Measurements from ENCODE around the gene TRH. TPM values are rescaled to one million over a fixed set of nuclear protein-coding genes. Genes with fewer than 3 reads are reported as not detected.

The TRH gene
- total RNA-seq, result 1 to 10 TPM in 3 of 7 donors, under 1 TPM in 4; 0.32 to 2.8 (median 0.81) TPM
- polyA plus RNA-seq, result 1 to 10 TPM in 1 of 2 donors, under 1 TPM in 1; 0.54 to 1.0 TPM
- long read RNA-seq, donor 1, transcript TRH-201 (3 exons, 1,978 nt), result major isoform, 7 of 10 reads
- long read RNA-seq, donor 1, partial matches to known transcripts, result 1 of 10 reads
- long read RNA-seq, donor 1, other reads (novel, unspliced or antisense), result 1 of 10 reads
- long read RNA-seq, donor 2, partial matches to known transcripts, result 0 of 2 reads
- long read RNA-seq, donor 2, other reads (novel, unspliced or antisense), result 0 of 2 reads
- long read RNA-seq, donor 3, partial matches to known transcripts, result 0 of 4 reads
- long read RNA-seq, donor 3, other reads (novel, unspliced or antisense), result 0 of 4 reads

DNA sequence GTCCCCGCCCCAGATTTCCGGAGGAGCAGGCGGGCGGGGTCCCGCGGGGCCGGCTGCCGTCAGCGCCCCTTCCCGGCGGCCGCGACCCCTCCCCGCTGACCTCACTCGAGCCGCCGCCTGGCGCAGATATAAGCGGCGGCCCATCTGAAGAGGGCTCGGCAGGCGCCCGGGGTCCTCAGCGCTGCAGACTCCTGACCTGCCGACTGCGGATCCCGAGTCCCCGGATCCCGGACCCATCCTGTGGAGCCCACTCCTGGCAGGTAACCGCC, at the start of gene TRH:
Gene TRH, plus strand, starts transcription at position 157 of the 269 bp plus-strand sequence. CDS start 1,097 bp downstream, outside the sequence.
- intact Hi-C loops (cut with DNase I), result no loop called here
- Histone ChIP-seq H3K9me3 (no peaks in the 10 kb centered on the region), H3K27ac (no peak within 1 kb of the TSS), H3K4me3 (no peak within 1 kb of the TSS), H3K27me3 (no peaks in the 10 kb centered on the region), H3K36me3 (no peaks in the 10 kb centered on the region), H3K4me1 (ENCODE audit: insufficient read depth) (peaks cover 7% of the 10 kb centered on the region)
- 1 to 4% (median 2%) methylated on average over 16 to 30 of the region's 30 CpGs for WGBS, 3 donors
- DNase-seq, result peak in 1 of 5 donors; percentile 38
- no peak for TF ChIP-seq EP300 (IDR thresholded peaks at IDR 0.05)
- TF ChIP-seq, protein P1, sequence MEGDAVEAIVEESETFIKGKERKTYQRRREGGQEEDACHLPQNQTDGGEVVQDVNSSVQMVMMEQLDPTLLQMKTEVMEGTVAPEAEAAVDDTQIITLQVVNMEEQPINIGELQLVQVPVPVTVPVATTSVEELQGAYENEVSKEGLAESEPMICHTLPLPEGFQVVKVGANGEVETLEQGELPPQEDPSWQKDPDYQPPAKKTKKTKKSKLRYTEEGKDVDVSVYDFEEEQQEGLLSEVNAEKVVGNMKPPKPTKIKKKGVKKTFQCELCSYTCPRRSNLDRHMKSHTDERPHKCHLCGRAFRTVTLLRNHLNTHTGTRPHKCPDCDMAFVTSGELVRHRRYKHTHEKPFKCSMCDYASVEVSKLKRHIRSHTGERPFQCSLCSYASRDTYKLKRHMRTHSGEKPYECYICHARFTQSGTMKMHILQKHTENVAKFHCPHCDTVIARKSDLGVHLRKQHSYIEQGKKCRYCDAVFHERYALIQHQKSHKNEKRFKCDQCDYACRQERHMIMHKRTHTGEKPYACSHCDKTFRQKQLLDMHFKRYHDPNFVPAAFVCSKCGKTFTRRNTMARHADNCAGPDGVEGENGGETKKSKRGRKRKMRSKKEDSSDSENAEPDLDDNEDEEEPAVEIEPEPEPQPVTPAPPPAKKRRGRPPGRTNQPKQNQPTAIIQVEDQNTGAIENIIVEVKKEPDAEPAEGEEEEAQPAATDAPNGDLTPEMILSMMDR (IDR thresholded peaks at IDR 0.05), result no peak
- TF ChIP-seq POLR2A (IDR thresholded peaks at IDR 0.05), result no peak

DNA sequence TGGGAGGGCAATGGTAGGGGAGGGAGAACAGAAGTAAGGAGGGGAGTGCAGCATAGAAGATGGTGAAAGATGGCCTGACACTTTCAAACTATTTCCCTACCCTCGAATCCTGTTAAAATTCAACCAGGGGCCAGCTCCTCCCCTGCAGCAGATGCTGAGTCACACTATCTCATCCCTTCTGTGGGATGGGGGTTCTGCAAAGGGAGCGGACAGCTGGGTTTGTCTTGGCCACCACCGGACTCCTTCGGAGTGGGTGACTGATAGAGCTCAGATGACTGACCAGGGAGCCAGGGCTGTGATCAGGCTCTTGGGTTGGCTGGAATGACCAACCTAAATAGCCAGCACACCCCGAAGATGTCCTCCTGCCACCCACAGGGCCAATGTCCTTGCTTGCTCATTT, 47.4 kb upstream of the TRH start:
- Histone ChIP-seq H3K9me3 (no peaks in the 10 kb centered on the region), H3K36me3 (no peaks in the 10 kb centered on the region), H3K27ac (no peak overlapping the region), H3K27me3 (no peaks in the 10 kb centered on the region), H3K4me1 (ENCODE audit: insufficient read depth) (no peaks in the 10 kb centered on the region), H3K4me3 (no peak overlapping the region)
- no peak for DNase-seq
- intact Hi-C loops (cut with DNase I), result loop anchor here in 2 of 4 donors (5.0 to 10.0 kb wide), 3 partner anchors 90 to 552 kb away; no protein-coding TSS in a partner anchor
- TF ChIP-seq POLR2A (IDR thresholded peaks at IDR 0.05), result no peak
- TF ChIP-seq, protein P1 (IDR thresholded peaks at IDR 0.05), result no peak
- no peak for TF ChIP-seq EP300 (IDR thresholded peaks at IDR 0.05)
- WGBS, 3 donors, result 36 to 57% (median 39%) methylated on average over 5 of the region's 5 CpGs

- no peaks in the 10 kb centered on the region for H3K9me3 ChIP-seq
- H3K4me1 ChIP-seq (ENCODE audit: insufficient read depth), result no peaks in the 10 kb centered on the region
- whole genome bisulfite sequencing, 3 donors, result 67 to 83% (median 78%) methylated on average over 1 of the region's 1 CpG
- intact Hi-C loops (cut with DNase I), result loop anchor here in 2 of 4 donors (5.0 to 10.0 kb wide), 3 partner anchors 92 to 555 kb away; no protein-coding TSS in a partner anchor
- H3K27ac ChIP-seq, result no peak overlapping the region
- H3K27me3 ChIP-seq, result no peaks in the 10 kb centered on the region
- H3K4me3 ChIP-seq, result no peak overlapping the region
- H3K36me3 ChIP-seq, result no peaks in the 10 kb centered on the region
- DNase-seq, result no peak
- no peak for TF ChIP-seq POLR2A (IDR thresholded peaks at IDR 0.05)
- no peak for TF ChIP-seq EP300 (IDR thresholded peaks at IDR 0.05)
- TF ChIP-seq, protein P1 (IDR thresholded peaks at IDR 0.05), result no peak
These were observed 45.1 kb upstream of the TRH start for GRCh38 chr3:129929383-129929782.

- no peaks in the 10 kb centered on the region for H3K36me3 ChIP-seq
- TF ChIP-seq, protein P1 (IDR thresholded peaks at IDR 0.05), result no peak
- TF ChIP-seq POLR2A (IDR thresholded peaks at IDR 0.05) (no peak), EP300 (IDR thresholded peaks at IDR 0.05) (no peak)
- H3K27me3 ChIP-seq, result no peaks in the 10 kb centered on the region
- peaks cover 3% of the 10 kb centered on the region for H3K4me1 ChIP-seq (ENCODE audit: insufficient read depth)
- no peaks in the 10 kb centered on the region for H3K9me3 ChIP-seq
- no peak overlapping the region for H3K4me3 ChIP-seq
- intact Hi-C loops (cut with DNase I), result loop anchor here in 3 of 4 donors (5.0 to 10.0 kb wide), 6 partner anchors 286 to 449 kb away; no protein-coding TSS in a partner anchor
- no peak for DNase-seq
- H3K27ac ChIP-seq, result no peak overlapping the region
- WGBS, 3 donors, result 84 to 87% (median 85%) methylated on average over 4 of the region's 4 CpGs
These were observed 41.0 kb upstream of the TRH start for GRCh38 chr3:129933471-129933870.

Measured in ovary (tissue), 10 donors.